HG03558 (cell line): ENCODE measurements around the gene NRROS.

Source experiments
- ATAC-seq: cut with Tn5 transposase; IDR thresholded peaks from one replicate; pipeline ENCODE4 v1.9.1; 2021; ENCODE audit warnings: moderate number of reproducible peaks; ENCODE audit not compliant: unreplicated experiment; ENCODE audit errors: extremely low read depth

The NRROS gene

GRCh38 chr3:196645897-196646665, 6.6 kb downstream of the NRROS start:
- ATAC-seq, result no peak

- no peak for ATAC-seq
Observed at GRCh38 chr3:196646666-196647216, 7.2 kb downstream of the NRROS start.

GRCh38 chr3:196650740-196651311, 11.3 kb downstream of the NRROS start:
- ATAC-seq, result no peak

- no peak for ATAC-seq
Observed at GRCh38 chr3:196651819-196652218, 12.3 kb downstream of the NRROS start.

- ATAC-seq, result no peak
Observed at GRCh38 chr3:196652961-196653795, 13.7 kb downstream of the NRROS start.

- no peak for ATAC-seq
Observed at GRCh38 chr3:196654006-196654734, 14.7 kb downstream of the NRROS start.

- no peak for ATAC-seq
Observed at GRCh38 chr3:196654735-196655090, 15.2 kb downstream of the NRROS start.

- ATAC-seq, result no peak
Observed at GRCh38 chr3:196655496-196655895, 16.0 kb downstream of the NRROS start.

GRCh38 chr3:196656213-196656612, 16.7 kb downstream of the NRROS start:
- ATAC-seq, result no peak

GRCh38 chr3:196659901-196660351, 20.4 kb downstream of the NRROS start:
- ATAC-seq, result no peak

GRCh38 chr3:196660381-196661166, 21.1 kb downstream of the NRROS start:
- ATAC-seq, result no peak

- ATAC-seq, result no peak
Observed at GRCh38 chr3:196661400-196661799, 21.9 kb downstream of the NRROS start.

- no peak for ATAC-seq
Observed at GRCh38 chr3:196662033-196662432, 22.5 kb downstream of the NRROS start.

- ATAC-seq, result no peak
Observed at GRCh38 chr3:196662711-196663571, 23.4 kb downstream of the NRROS start.

GRCh38 chr3:196666001-196666867, 26.7 kb downstream of the NRROS start:
- no peak for ATAC-seq

GRCh38 chr3:196667056-196667825, 27.7 kb downstream of the NRROS start:
- ATAC-seq, result no peak

- ATAC-seq, result no peak
Observed at GRCh38 chr3:196670339-196670738, 30.8 kb downstream of the NRROS start.
